ENCODE data around the gene ABI3BP.

GRCh38 chr3:100988080-100988479 is 5.1 kb downstream of the ABI3BP start:
- TF ChIP-seq POLR2A (IDR thresholded peaks at IDR 0.05) (no peak), CTCF (IDR thresholded peaks at IDR 0.05) (no peak)
